Ovary (tissue), 9 donors: Measurements from ENCODE around the gene SEMA4D. TPM values are rescaled to one million over a fixed set of nuclear protein-coding genes. Genes with fewer than 3 reads are reported as not detected.

ENCODE experiments used
- DNase-seq, 5 donors: peaks; one replicate each; pipeline ENCODE4 v3.0.0-alpha.2; 2019 to 2020
- H3K27ac ChIP-seq, 2 donors: fragments of 200-600 bp; one replicate each; pipeline versions ENCODE4 v1.5.1 to v1.8.0; 2019 to 2022
- H3K27me3 ChIP-seq: fragments of 200-600 bp; one replicate; pipeline ENCODE4 v1.8.0; 2022
- H3K36me3 ChIP-seq: fragments of 200-600 bp; sonication (generic); one replicate; pipeline ENCODE4 v1.5.1; 2019
- H3K4me1 ChIP-seq: one replicate; pipeline ENCODE4 v1.8.1; 2013; ENCODE audit warnings: mild to moderate bottlenecking, moderate library complexity; ENCODE audit not compliant: insufficient read depth
- H3K4me3 ChIP-seq: fragments of 200-600 bp; sonication (generic); one replicate; pipeline ENCODE4 v1.5.1; 2017
- H3K9me3 ChIP-seq, 2 donors: fragments of 200-600 bp in 1 of 2; sonication (generic) in 1 of 2; one replicate each; pipeline versions ENCODE4 v1.5.1 to v1.8.1; 2013 to 2019; ENCODE audit warnings: mild to moderate bottlenecking in 1 of 2, moderate library complexity in 1 of 2
- CTCF ChIP-seq, 3 donors: fragments of 450-650 bp in 2 of 3; fragments of 200-600 bp in 1 of 3; IDR thresholded peaks; one replicate each; pipeline versions ENCODE4 v1.5.1 to v1.8.0; 2016 to 2022; ENCODE audit warnings: antibody characterized with exemption in 3 of 3, mild to moderate bottlenecking in 1 of 3
- EP300 ChIP-seq: sonication (generic); formaldehyde crosslinking; IDR thresholded peaks from one replicate; pipeline ENCODE4 v1.6.1; 2017; ENCODE audit warnings: antibody characterized with exemption
- POLR2A ChIP-seq: fragments of 450-650 bp; IDR thresholded peaks from one replicate; pipeline ENCODE4 v1.6.1; 2017; ENCODE audit warnings: antibody characterized with exemption, mild to moderate bottlenecking, moderate library complexity
- WGBS, 3 donors: extraction: QIAGEN DNeasy Blood & Tissue Kit in 1 of 3; methylation state at CpG; one replicate each; pipeline versions ENCODE4 v1.1.5 to v1.1.7; 2013 to 2017; 5-methylcytosine and 5-hydroxymethylcytosine counted together
- intact Hi-C, 4 donors: fragments of 100-400 bp; cut with DNase I; formaldehyde crosslinking; loops; one replicate each; pipeline versions ENCODE4 v1.11.0 to v1.15.1; 2022 to 2023
- polyA plus RNA-seq, 2 donors: library from polyadenylated mRNA; stranded (reverse); fragments of 200-250 nt in 1 of 2; fragments of 350-450 nt in 1 of 2; fragmentation: Illumina TruSeq in 1 of 2; extraction: RNeasy Lipid Tissue Mini Kit (QIAGEN cat#74804) in 1 of 2; gene quantifications; one replicate each; pipeline ENCODE4 v1.2.3, GENCODE V29; 2013 to 2014
- total RNA-seq, 7 donors: library from RNA; depleted of rRNA in 2 of 7; stranded (reverse); fragments of >200 nt in 2 of 7; fragmentation: NEBNext Ultra II Directional in 3 of 7; extraction: Animal tissue kit (Norgen Biotek cat#: 25700) in 3 of 7; gene quantifications; one replicate each; pipeline versions ENCODE4 v1.1.0 to v1.2.4, GENCODE V29; 2016 to 2023
- donor health status: DM: no; HTN: no; CAD: no; lungs with moderate emphysema.
- donor health status: DM: no; HTN: no; CAD: no.
- donor health status: Bipolar disorder and iron deficiency.
- donor health status: DM: yes; HTN: yes; CAD: no.
- donor health status: DM: no; HTN: no; CAD: no.
- donor health status: DM: yes; HTN: yes; CAD: no.

Gene SEMA4D
- total and polyA plus RNA-seq, 9 donors, result 6.0 to 27.2 (median 16.7) TPM

- Histone ChIP-seq H3K9me3 (no peaks in the 10 kb centered on the region), H3K4me3 (no peak overlapping the region), H3K4me1 (no peaks in the 10 kb centered on the region), H3K27ac (no peak overlapping the region), H3K27me3 (no peaks in the 10 kb centered on the region), H3K36me3 (no peaks in the 10 kb centered on the region)
- intact Hi-C loops, result no loop called here
- TF ChIP-seq CTCF (IDR thresholded peaks at IDR 0.05) (no peak), EP300 (no peak), POLR2A (no peak)
- 83 to 88% (median 88%) methylated on average over 18 of the region's 18 CpGs for WGBS, 3 donors
- DNase-seq, result no peak
Observed at GRCh38 chr9:89483592-89484474, 14.1 kb downstream of the SEMA4D start.

DNA sequence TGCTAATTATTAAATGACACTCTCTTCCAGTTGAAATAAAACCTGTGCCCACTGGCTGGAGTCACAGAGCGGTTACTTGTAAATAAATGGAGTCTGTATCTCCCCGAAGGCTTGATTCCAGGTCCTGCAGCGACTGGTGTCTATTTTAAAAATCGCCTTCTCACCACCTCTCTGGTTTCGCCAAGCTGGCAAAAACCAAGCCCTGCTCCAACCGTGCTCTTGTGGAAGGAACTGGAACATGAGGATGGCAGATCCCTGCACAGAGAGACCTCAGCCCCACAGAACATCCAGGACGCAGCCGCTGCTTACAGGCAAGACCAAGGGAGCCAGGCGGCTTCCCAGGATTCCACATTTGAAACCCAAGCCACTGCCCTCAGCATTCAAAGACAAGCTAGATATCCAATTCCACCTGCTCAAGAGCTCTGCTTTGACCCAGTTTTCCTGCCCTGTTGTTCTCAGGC, 15.0 kb downstream of the SEMA4D start:
- H3K4me1 ChIP-seq, result no peaks in the 10 kb centered on the region
- DNase-seq, result no peak
- intact Hi-C loops, result no loop called here
- H3K9me3 ChIP-seq, result no peaks in the 10 kb centered on the region
- H3K27ac ChIP-seq, result no peak overlapping the region
- H3K27me3 ChIP-seq, result no peaks in the 10 kb centered on the region
- no peaks in the 10 kb centered on the region for H3K36me3 ChIP-seq
- H3K4me3 ChIP-seq, result no peak overlapping the region
- TF ChIP-seq EP300 (no peak), CTCF (IDR thresholded peaks at IDR 0.05) (no peak), POLR2A (no peak)
- 90 to 92% (median 91%) methylated on average over 9 of the region's 9 CpGs for WGBS, 3 donors

- DNase-seq, result no peak
- no peak for TF ChIP-seq POLR2A
- no peak for TF ChIP-seq EP300
- no peak for TF ChIP-seq CTCF (IDR thresholded peaks at IDR 0.05)
- Histone ChIP-seq H3K27ac (no peak overlapping the region), H3K4me3 (no peak overlapping the region), H3K36me3 (no peaks in the 10 kb centered on the region), H3K27me3 (no peaks in the 10 kb centered on the region), H3K4me1 (peaks cover 2% of the 10 kb centered on the region), H3K9me3 (no peaks in the 10 kb centered on the region)
- intact Hi-C loops, result no loop called here
- WGBS, 3 donors, result 63 to 72% (median 64%) methylated on average over 14 to 15 of the region's 15 CpGs
Observed at GRCh38 chr9:89482056-89482851, 15.7 kb downstream of the SEMA4D start.

GRCh38 chr9:89481538-89481915, 16.4 kb downstream of the SEMA4D start:
- DNase-seq, result no peak
- Histone ChIP-seq H3K4me3 (no peak overlapping the region), H3K36me3 (no peaks in the 10 kb centered on the region), H3K27me3 (no peaks in the 10 kb centered on the region), H3K27ac (no peak overlapping the region), H3K4me1 (peaks cover 2% of the 10 kb centered on the region), H3K9me3 (no peaks in the 10 kb centered on the region)
- 86 to 89% (median 87%) methylated on average over 11 of the region's 11 CpGs for WGBS, 3 donors
- intact Hi-C loops, result no loop called here
- TF ChIP-seq POLR2A, result no peak
- no peak for TF ChIP-seq EP300
- no peak for TF ChIP-seq CTCF (IDR thresholded peaks at IDR 0.05)
